ENCODE measurements around the gene ZNF408.

GRCh38 chr11:46666516-46666915, 34.3 kb upstream of the ZNF408 start:
- TF ChIP-seq CTCF (IDR thresholded peaks at IDR 0.05 in 8 of 11, conservative IDR thresholded peaks at IDR 0.05 in 3 of 11) (no peak), POLR2A (IDR thresholded peaks at IDR 0.05) (no peak)

Data from spleen (tissue), 7 donors.